Kidney glomerular epithelial cell (primary cell): ENCODE measurements around the gene PCSK2.
A peak's percentile ranks its signal among the peaks of the same experiment; 100 is the strongest.

Experiments used
- DNase-seq: peaks from one replicate; lab custom pipeline; 2025; lab: John Stamatoyannopoulos, UW

PCSK2 gene

DNA sequence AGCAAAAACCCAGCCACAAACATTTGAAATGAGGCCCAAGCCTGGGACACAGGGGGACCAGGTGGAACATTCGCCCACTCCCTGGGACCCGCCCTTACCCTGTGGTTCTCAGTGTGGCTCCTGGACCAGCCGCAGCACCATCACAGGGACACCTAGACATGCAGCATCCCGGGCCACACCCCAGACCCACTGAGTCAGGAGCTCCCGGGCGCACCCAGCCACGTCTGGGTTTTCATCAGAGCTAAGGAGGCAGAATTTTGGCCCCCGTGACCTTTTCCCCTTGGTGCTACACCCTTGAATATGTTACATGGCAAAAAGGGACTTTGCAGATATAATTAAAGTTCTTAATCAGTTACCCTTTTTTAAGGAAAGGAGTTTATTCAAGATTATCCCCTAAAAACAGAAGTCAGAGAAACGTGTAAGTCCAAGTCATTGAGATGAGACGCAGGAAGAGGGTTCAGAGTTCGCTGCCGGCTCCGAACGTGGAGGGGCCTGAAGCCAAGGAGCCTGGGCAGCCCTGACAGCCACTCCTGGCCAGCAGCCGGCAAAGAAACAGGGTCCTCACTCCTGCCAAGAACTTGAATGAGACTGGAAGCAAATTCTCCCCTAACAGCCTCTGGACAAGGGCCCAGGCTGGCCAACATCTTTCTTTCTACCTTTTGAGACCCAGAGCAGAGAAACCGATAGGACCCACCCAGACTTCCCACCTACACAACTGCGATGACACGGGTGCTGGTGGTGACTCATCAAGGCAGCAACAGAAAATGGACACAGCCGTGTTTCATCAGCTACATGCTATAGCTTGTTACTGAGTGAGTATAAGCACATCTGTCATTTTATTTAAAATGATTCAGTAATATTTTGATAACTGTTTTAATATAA lies 279.0 kb downstream of the PCSK2 start:
- no peak for DNase-seq

DNA sequence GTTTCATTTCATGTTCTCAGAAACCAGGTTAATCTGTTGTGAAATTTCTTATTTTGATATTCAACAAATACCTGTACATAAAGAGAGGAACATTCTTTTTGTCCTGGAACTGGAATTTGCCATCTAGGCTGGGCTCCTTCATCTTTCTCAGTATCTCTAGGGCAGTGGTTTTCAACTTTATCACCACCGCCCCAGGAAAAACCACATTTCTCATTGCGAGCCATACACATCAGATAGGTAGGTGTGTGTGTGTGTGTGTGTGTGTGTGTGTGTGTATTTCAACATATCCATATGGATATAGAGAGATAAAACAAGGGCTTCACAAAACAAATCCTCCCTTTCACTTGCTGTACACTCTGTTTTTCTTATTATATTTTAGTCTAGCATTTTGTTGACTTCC lies 280.2 kb downstream of the PCSK2 start:
- no peak for DNase-seq

GRCh38 chr20:17507531-17507930 lies 280.7 kb downstream of the PCSK2 start:
- DNase-seq = no peak

GRCh38 chr20:17508756-17509155 lies 281.9 kb downstream of the PCSK2 start:
- DNase-seq = no peak

GRCh38 chr20:17510548-17510947 lies 283.7 kb downstream of the PCSK2 start:
- no peak for DNase-seq

DNA sequence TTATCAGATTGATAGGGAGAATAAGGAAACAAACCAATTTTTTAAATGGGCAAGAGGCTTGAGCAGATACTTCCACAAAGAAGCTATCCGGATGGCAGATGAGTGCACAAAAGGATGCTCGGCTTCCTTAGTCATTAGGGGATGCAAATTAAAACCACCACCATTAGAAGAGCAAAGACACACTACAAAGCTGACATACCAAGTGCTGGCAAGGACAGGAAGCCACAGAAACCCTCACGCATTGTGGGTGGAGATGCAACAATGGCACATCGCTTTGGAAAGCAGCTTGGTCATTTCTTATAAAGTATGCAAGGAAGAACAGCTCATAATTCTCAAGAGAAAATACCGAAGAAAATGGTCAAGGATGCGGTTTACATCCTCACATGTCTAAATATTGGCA lies 284.6 kb downstream of the PCSK2 start:
- DNase-seq = no peak

DNA sequence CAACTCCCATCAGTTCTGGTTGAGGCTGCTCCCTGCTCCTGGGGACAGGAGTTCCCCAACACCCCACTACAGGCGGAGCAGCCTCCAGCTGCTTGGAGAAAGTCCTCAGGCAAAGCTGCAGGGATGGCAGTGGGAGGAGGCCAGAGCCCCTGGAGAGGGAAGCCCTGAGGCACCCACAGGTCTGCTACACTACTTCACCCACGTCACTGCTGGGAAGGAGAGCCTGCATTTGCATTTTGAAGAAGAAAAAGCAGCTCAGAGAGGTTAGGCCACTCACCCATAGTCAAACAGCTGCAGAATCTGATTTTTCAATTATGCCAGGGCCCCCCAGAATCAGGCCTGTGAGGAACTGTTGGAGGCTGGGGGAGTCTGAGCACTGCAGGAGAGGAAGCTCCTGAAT lies 287.1 kb downstream of the PCSK2 start:
- DNase-seq = no peak

GRCh38 chr20:17515053-17515452 lies 288.2 kb downstream of the PCSK2 start:
- DNase-seq = no peak

DNA sequence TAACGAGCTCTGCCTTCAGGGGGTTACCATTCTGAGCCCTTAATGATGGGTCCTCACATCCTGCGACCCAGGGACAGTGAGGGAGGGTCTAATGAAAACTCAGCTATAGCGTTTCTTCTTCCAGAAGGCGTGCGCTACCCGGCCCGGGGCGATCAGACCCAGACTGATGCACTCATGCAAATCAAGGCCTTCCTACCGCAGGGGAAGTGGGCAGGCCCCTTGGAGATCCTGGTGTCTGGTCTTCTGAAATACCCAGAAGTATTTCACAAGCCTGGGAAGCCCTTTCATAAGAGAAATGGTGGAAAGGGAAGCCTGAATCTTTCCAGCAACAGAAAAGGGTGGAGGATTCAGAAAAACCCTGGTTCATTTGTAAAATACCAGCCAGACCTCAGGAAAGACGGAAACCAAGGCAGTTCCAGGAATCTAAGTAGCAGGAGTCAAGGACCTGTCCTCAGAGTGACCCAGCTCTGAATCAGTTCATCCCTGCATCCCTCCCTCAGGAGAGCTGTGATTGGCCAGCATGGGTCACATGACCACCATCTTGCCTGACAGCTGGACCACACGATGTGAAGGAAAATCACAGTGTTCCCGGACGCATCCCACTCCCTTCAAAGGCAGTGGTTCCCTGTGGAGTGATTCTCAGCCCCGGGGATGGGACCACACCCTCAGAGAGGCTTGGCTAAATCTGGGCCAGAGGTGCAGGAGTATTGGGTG lies 291.7 kb downstream of the PCSK2 start:
- no peak for DNase-seq

DNA sequence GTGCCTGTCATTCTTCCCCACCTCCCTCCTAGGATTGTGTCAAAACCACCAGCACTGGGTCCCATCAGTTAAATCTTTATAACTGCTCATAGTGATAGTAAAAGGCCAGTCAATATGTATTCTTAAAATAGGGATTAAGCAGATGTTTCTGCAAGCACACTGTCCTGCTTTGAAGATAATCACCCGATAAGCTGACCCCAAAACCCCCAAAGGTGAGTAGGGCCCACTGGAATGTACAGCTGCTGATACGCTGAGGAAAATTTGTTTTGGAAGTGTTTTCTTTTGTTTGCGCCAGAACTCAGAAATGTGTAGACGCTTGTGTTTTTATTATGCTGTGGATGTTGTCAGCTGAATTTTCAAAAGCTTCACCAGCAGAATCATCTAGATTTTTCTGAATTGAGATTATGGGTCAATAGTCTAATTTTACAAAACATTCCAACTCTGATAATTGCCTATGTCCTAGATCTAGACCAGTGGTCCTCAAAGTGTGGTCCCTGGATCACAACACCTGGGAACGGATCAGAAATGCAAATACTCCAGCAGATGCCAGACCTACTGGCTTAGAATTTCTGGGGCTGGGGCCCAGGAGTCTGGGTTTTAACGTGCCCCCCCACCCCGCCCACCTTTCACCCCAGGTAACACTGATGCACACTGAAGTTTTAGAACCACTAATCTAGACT lies 292.9 kb downstream of the PCSK2 start:
- no peak for DNase-seq

- no peak for DNase-seq
These were observed 293.7 kb downstream of the PCSK2 start for GRCh38 chr20:17520583-17520982.

DNA sequence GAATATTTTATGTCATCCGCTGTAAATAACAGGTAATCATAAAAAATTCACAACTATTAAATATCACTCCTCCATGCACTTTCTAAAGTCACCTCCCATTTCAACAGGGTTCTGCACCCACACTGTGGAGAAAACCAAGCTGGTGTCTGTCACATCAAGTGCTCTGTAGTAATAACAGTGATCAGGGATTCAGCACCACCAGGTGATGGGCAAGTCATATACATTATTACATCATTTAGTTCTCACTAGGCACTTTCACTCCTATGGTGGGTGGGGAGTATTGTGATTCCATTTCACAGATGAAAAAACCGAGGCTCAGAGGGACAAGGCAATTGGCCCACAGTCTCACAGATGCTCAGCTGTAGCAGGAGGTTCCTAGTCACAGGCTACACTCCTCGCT lies 295.7 kb downstream of the PCSK2 start:
- no peak for DNase-seq

DNA sequence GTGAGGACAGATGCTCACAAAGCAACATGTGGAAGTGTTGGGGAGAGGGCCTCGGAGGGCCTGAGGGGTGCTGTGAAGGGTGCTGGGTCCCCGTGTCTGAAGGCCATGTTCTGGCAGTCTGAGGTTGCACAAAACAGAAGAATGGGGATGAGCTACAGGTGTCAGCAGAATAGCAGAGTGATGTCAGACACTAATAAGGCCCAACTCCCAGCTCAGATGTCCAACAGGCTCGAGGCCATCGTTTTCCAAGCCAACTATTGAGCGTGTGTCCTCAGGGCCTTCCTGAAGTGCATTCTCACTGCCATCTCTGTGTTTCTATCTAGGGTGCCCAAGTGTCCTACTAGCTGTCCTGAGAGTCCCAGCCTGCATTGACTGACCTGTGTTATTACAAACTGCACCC lies 296.5 kb downstream of the PCSK2 start:
- DNase-seq = no peak

GRCh38 chr20:17524560-17524959 lies 297.7 kb downstream of the PCSK2 start:
- no peak for DNase-seq

- no peak for DNase-seq
These were observed 298.3 kb downstream of the PCSK2 start for GRCh38 chr20:17525132-17525531.

GRCh38 chr20:17525650-17526049 lies 298.8 kb downstream of the PCSK2 start:
- DNase-seq = peak; percentile 1

DNA sequence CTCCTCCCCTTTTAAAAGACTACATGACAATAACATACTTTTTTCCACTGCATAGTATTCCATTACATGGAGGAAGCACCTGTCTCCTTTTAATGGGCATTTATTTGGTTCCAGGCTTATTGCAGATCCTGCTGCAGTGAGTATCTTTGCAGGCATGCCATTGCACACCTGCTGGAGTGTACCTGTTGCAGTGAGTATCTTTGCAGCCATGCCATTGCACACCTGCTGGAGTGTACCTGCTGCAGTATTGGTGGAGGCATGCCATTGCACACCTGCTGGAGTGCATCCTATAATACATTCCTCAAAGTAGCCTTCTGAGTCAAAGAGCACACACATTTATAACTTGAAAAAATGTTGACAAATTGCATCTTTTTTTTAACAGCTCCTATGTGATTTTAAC lies 302.7 kb downstream of the PCSK2 start:
- no peak for DNase-seq

GRCh38 chr20:17530153-17530552 lies 303.3 kb downstream of the PCSK2 start:
- no peak for DNase-seq

DNA sequence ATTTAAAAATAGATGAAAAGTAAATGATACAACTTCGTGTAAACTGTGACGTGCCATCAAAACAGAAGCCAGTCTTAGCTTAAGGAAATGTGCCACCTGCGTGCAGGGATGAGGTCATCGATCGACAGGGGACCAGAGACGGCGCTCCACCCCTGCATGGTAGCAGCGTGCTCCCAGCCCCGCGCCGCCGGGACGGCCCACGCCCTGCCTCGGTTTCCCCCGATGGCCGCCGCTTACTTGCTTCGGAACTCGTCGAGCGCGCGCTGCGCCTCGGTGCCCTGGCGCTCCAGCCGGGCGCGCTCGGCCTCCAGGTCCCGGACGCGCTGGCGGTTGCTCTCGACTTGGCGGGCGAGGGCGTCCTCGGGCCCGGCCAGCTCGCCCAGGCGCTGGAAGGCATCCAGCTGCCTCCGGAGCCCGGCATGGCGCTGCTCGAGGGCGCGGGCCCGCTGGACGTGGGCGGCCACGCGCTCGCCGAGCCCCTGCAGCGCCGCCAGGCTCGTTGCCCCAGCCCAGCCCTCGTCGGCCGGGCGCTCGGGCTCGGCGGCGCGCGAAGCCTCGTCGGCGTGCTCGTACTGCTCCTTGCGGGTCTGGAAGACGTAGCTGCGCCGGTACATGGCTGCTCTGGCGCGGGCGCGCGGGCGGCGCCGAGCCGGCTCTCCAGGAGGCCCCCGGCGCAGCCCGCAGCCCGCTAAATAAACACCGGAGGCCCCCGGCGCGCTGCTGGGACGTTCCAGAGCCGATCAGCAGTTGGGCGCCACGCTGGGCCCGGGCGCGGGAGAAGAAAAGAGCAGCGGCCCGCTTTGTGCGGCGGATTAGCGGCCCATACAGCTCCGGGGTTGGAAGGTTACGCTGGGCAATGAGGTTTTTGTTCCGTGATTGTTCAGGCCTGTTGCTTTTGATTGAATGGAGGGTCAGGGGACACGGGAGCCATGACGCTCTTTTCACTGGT lies 304.1 kb downstream of the PCSK2 start, which contains the start of gene BFSP1:
BFSP1 (minus strand) TSS at position 664 of the 949 bp plus-strand sequence; CDS start at position 614, 50 bp downstream.
- peak; percentile 5 for DNase-seq

- no peak for DNase-seq
These were observed 304.8 kb downstream of the PCSK2 start for GRCh38 chr20:17531665-17532025.

GRCh38 chr20:17533396-17533795 lies 306.6 kb downstream of the PCSK2 start:
- DNase-seq = peak; percentile 4

- no peak for DNase-seq
These were observed 307.2 kb downstream of the PCSK2 start for GRCh38 chr20:17534077-17534476.
